ENCODE measurements around the gene FNDC8. TPM values are rescaled to one million over a fixed set of nuclear protein-coding genes. Genes with fewer than 3 reads are reported as not detected.

FNDC8 gene
- total RNA-seq, 1 experiment from 2014 or later, result not detected

DNA sequence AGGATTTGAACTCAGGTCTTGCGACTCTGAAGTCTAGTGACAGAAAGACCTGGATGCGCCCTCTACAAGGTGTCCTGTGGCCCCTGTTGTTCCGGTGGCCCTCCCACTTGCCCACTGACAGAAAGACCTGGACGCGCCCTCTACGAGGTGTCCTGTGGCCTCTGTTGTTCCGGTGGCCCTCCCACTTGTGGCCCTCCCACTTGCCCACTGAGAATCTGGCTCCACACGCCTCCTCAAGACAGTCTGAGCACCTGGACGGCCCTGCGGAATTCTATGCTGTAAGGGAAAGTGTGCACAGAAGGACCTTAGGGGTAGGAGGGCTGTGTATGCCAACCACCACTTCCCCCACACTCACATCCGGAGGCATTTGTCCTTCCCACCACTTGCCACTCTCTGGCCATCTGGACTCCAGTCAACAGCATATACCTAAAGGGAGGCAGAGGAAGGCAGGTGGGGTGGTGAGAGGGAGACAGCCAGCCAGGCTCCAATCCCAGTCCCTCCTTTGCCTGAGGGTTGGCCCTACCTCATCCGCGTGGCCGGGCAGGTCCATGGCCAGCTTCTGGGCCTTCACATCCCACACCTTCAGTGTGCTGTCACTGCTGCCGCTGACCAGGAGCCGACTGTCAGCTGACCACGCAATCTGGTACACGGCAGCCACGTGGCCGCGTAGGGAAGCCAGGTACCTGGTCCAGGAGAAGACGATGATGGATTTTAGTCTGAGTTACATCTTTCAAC is 11.6 kb downstream of the FNDC8 start (continued):
- TF ChIP-seq, protein P1, sequence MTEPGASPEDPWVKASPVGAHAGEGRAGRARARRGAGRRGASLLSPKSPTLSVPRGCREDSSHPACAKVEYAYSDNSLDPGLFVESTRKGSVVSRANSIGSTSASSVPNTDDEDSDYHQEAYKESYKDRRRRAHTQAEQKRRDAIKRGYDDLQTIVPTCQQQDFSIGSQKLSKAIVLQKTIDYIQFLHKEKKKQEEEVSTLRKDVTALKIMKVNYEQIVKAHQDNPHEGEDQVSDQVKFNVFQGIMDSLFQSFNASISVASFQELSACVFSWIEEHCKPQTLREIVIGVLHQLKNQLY (CRISPR knock-in tag; IDR thresholded peaks at IDR 0.05), result no peak
- TF ChIP-seq ZNF317 (CRISPR knock-in tag; IDR thresholded peaks at IDR 0.05; ENCODE audit: borderline replicate concordance, low read depth), result no peak
- TF ChIP-seq, protein P2, sequence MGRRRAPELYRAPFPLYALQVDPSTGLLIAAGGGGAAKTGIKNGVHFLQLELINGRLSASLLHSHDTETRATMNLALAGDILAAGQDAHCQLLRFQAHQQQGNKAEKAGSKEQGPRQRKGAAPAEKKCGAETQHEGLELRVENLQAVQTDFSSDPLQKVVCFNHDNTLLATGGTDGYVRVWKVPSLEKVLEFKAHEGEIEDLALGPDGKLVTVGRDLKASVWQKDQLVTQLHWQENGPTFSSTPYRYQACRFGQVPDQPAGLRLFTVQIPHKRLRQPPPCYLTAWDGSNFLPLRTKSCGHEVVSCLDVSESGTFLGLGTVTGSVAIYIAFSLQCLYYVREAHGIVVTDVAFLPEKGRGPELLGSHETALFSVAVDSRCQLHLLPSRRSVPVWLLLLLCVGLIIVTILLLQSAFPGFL (CRISPR knock-in tag; IDR thresholded peaks at IDR 0.05; ENCODE audit: borderline replicate concordance), result no peak
- TF ChIP-seq ZBTB21 (CRISPR knock-in tag; IDR thresholded peaks at IDR 0.05; ENCODE audit: borderline replicate concordance), result no peak
- TF ChIP-seq, protein P3, sequence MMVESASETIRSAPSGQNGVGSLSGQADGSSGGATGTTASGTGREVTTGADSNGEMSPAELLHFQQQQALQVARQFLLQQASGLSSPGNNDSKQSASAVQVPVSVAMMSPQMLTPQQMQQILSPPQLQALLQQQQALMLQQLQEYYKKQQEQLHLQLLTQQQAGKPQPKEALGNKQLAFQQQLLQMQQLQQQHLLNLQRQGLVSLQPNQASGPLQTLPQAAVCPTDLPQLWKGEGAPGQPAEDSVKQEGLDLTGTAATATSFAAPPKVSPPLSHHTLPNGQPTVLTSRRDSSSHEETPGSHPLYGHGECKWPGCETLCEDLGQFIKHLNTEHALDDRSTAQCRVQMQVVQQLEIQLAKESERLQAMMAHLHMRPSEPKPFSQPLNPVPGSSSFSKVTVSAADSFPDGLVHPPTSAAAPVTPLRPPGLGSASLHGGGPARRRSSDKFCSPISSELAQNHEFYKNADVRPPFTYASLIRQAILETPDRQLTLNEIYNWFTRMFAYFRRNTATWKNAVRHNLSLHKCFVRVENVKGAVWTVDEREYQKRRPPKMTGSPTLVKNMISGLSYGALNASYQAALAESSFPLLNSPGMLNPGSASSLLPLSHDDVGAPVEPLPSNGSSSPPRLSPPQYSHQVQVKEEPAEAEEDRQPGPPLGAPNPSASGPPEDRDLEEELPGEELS (CRISPR knock-in tag; IDR thresholded peaks at IDR 0.05), result no peak
- TF ChIP-seq, protein P4, sequence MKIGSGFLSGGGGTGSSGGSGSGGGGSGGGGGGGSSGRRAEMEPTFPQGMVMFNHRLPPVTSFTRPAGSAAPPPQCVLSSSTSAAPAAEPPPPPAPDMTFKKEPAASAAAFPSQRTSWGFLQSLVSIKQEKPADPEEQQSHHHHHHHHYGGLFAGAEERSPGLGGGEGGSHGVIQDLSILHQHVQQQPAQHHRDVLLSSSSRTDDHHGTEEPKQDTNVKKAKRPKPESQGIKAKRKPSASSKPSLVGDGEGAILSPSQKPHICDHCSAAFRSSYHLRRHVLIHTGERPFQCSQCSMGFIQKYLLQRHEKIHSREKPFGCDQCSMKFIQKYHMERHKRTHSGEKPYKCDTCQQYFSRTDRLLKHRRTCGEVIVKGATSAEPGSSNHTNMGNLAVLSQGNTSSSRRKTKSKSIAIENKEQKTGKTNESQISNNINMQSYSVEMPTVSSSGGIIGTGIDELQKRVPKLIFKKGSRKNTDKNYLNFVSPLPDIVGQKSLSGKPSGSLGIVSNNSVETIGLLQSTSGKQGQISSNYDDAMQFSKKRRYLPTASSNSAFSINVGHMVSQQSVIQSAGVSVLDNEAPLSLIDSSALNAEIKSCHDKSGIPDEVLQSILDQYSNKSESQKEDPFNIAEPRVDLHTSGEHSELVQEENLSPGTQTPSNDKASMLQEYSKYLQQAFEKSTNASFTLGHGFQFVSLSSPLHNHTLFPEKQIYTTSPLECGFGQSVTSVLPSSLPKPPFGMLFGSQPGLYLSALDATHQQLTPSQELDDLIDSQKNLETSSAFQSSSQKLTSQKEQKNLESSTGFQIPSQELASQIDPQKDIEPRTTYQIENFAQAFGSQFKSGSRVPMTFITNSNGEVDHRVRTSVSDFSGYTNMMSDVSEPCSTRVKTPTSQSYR (CRISPR knock-in tag; IDR thresholded peaks at IDR 0.05), result no peak

DNA sequence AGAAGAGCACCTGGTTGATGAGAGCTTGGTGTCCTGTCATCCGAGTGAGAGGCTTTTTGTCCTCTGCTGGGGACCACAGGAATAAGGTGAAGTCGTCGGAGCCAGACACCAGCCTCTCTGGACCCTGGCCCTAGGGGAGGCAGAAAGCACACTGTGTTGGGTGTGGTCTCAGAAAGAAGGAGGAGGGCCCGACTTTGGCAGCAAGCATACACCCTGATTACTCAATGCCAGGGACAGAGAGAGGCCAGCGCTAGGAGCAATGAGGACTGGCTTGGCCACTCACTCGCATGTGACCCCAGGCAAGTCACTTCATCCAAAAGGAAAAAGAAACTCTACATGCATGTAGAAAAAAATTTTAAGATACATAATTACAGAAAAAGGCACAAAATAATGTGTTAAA is 13.9 kb downstream of the FNDC8 start:
- ATAC-seq (no peak), DNase-seq (ENCODE audit: low spot score) (no peak)
- Mint-ChIP-seq H3K36me3 (peaks cover 82% of the 10 kb centered on the region), H3K9me3 (no peaks in the 10 kb centered on the region), H3K27ac (no peak overlapping the region), H3K4me3 (no peak overlapping the region), H3K27me3 (ENCODE audit: low read depth) (no peaks in the 10 kb centered on the region), H3K4me1 (no peaks in the 10 kb centered on the region)
- ChIA-PET POLR2A (no interaction called here), CTCF (no interaction called here)
- no peak for TF ChIP-seq PRRX2 (CRISPR knock-in tag; IDR thresholded peaks at IDR 0.05)
- TF ChIP-seq, protein P3 (CRISPR knock-in tag; IDR thresholded peaks at IDR 0.05), result no peak
- TF ChIP-seq ELF4 (CRISPR knock-in tag; IDR thresholded peaks at IDR 0.05; ENCODE audit: low read depth), result no peak
- TF ChIP-seq, protein P5, sequence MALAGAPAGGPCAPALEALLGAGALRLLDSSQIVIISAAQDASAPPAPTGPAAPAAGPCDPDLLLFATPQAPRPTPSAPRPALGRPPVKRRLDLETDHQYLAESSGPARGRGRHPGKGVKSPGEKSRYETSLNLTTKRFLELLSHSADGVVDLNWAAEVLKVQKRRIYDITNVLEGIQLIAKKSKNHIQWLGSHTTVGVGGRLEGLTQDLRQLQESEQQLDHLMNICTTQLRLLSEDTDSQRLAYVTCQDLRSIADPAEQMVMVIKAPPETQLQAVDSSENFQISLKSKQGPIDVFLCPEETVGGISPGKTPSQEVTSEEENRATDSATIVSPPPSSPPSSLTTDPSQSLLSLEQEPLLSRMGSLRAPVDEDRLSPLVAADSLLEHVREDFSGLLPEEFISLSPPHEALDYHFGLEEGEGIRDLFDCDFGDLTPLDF (CRISPR knock-in tag; IDR thresholded peaks at IDR 0.05), result no peak
- TF ChIP-seq, protein P6, sequence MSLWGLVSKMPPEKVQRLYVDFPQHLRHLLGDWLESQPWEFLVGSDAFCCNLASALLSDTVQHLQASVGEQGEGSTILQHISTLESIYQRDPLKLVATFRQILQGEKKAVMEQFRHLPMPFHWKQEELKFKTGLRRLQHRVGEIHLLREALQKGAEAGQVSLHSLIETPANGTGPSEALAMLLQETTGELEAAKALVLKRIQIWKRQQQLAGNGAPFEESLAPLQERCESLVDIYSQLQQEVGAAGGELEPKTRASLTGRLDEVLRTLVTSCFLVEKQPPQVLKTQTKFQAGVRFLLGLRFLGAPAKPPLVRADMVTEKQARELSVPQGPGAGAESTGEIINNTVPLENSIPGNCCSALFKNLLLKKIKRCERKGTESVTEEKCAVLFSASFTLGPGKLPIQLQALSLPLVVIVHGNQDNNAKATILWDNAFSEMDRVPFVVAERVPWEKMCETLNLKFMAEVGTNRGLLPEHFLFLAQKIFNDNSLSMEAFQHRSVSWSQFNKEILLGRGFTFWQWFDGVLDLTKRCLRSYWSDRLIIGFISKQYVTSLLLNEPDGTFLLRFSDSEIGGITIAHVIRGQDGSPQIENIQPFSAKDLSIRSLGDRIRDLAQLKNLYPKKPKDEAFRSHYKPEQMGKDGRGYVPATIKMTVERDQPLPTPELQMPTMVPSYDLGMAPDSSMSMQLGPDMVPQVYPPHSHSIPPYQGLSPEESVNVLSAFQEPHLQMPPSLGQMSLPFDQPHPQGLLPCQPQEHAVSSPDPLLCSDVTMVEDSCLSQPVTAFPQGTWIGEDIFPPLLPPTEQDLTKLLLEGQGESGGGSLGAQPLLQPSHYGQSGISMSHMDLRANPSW (CRISPR knock-in tag; conservative IDR thresholded peaks at IDR 0.05; ENCODE audit: low read depth), result no peak
- TF ChIP-seq ZNF219 (CRISPR knock-in tag; IDR thresholded peaks at IDR 0.05; ENCODE audit: borderline replicate concordance), result no peak
- no peak for TF ChIP-seq NFATC4 (CRISPR knock-in tag; IDR thresholded peaks at IDR 0.05)
- TF ChIP-seq, protein P7, sequence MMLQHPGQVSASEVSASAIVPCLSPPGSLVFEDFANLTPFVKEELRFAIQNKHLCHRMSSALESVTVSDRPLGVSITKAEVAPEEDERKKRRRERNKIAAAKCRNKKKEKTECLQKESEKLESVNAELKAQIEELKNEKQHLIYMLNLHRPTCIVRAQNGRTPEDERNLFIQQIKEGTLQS (CRISPR knock-in tag; conservative IDR thresholded peaks at IDR 0.05), result no peak
- no peak for TF ChIP-seq IRF2 (CRISPR knock-in tag; IDR thresholded peaks at IDR 0.05; ENCODE audit: borderline replicate concordance, low read depth)
- TF ChIP-seq, protein P4 (CRISPR knock-in tag; IDR thresholded peaks at IDR 0.05), result no peak
- no peak for TF ChIP-seq SOX15 (CRISPR knock-in tag; IDR thresholded peaks at IDR 0.05)
- no peak for TF ChIP-seq RORB (CRISPR knock-in tag; IDR thresholded peaks at IDR 0.05)
- no peak for TF ChIP-seq HMGA2 (CRISPR knock-in tag; IDR thresholded peaks at IDR 0.05)
- no peak for TF ChIP-seq NR2C2 (CRISPR knock-in tag; IDR thresholded peaks at IDR 0.05)
